A673 (cell line): Measurements from ENCODE around the gene ATP8B1. TPM values are rescaled to one million over a fixed set of nuclear protein-coding genes. Genes with fewer than 3 reads are reported as not detected.

ENCODE experiments used
- BruUV-seq: library from RNA; stranded (reverse); fragments of 400-500 nt; replicated peaks from 2 replicates; lab custom pipeline; 2021; lab: Mats Ljungman, UMichigan
- CTCF ChIA-PET: fragments of 300-600 bp; sonication (Branson Sonifier 250); formaldehyde crosslinking; loops from one replicate; lab custom pipeline; 2022; ENCODE audit warnings: antibody characterized with exemption; lab: Charles Lee
- POLR2A ChIA-PET: fragments of 300-600 bp; sonication (Branson Sonifier 250); formaldehyde crosslinking; loops from one replicate; lab custom pipeline; 2022; ENCODE audit warnings: antibody characterized with exemption; ENCODE audit not compliant: low non-redundant PET; lab: Charles Lee
- DNase-seq: peaks from one replicate; pipeline ENCODE4 v3.0.0-alpha.2; 2015; ENCODE audit warnings: low spot score
- H3K27ac ChIP-seq: fragments of 200-600 bp; sonication (generic); 2 replicates; pipeline ENCODE4 v1.5.1; 2016; ENCODE audit warnings: mixed run types, low read depth, mild to moderate bottlenecking, mixed read lengths, antibody characterized with exemption, low read length; ENCODE audit not compliant: poor library complexity, severe bottlenecking
- H3K27me3 ChIP-seq: fragments of 200-600 bp; sonication (generic); replicated peaks from 2 replicates; pipeline ENCODE4 v1.6.1; 2017; ENCODE audit warnings: mixed run types, low read depth, mild to moderate bottlenecking, mixed read lengths, antibody characterized with exemption, low read length; ENCODE audit not compliant: insufficient read depth, poor library complexity
- H3K36me3 ChIP-seq: fragments of 200-600 bp; sonication (generic); 2 replicates; pipeline ENCODE4 v1.6.1; 2016; ENCODE audit warnings: mixed run types, mild to moderate bottlenecking, mixed read lengths, antibody characterized with exemption, low read length; ENCODE audit not compliant: insufficient read depth, poor library complexity, severe bottlenecking
- H3K4me1 ChIP-seq: fragments of 200-600 bp; sonication (generic); 2 replicates; pipeline ENCODE4 v1.6.1; 2017; ENCODE audit warnings: mixed run types, mild to moderate bottlenecking, mixed read lengths, antibody characterized with exemption, low read length; ENCODE audit not compliant: insufficient read depth, poor library complexity, severe bottlenecking
- H3K4me3 ChIP-seq: fragments of 200-600 bp; sonication (generic); 2 replicates; pipeline ENCODE4 v1.5.1; 2016; ENCODE audit warnings: low read depth, mixed run types, mild to moderate bottlenecking, mixed read lengths, low read length; ENCODE audit not compliant: poor library complexity, severe bottlenecking
- H3K9me3 ChIP-seq: fragments of 200-600 bp; sonication (generic); 2 replicates; pipeline ENCODE4 v1.6.1; 2016; ENCODE audit warnings: mixed run types, low read depth, mild to moderate bottlenecking, mixed read lengths, antibody characterized with exemption, low read length; ENCODE audit not compliant: poor library complexity, severe bottlenecking
- EZH2 ChIP-seq: fragments of 200-600 bp; sonication (generic); IDR thresholded peaks from 2 replicates; pipeline ENCODE4 v1.6.1; 2017; ENCODE audit warnings: borderline replicate concordance, low read depth, mild to moderate bottlenecking, mixed read lengths, antibody characterized with exemption, low read length; ENCODE audit not compliant: poor library complexity, severe bottlenecking
- intact Hi-C: fragments of 100-400 bp; cut with micrococcal nuclease; formaldehyde crosslinking; loops from one replicate; pipeline ENCODE4 v1.10.0; 2022; ENCODE audit not compliant: unreplicated experiment
- total RNA-seq: library from RNA; stranded (reverse); gene quantifications from 2 replicates; pipeline ENCODE4 v1.2.3, GENCODE V29; 2021
- TF ChIP-seq, protein P1 (sequence below): fragments of 300-800, 200-600 bp; sonication (generic); conservative IDR thresholded peaks from 2 replicates; pipeline ENCODE4 v1.5.1; 2017; ENCODE audit warnings: low read depth, mild to moderate bottlenecking, antibody characterized with exemption, low read length, moderate library complexity, mixed read lengths

The ATP8B1 gene
- total RNA-seq, 1 experiment from 2014 or later = 35.6 TPM

DNA sequence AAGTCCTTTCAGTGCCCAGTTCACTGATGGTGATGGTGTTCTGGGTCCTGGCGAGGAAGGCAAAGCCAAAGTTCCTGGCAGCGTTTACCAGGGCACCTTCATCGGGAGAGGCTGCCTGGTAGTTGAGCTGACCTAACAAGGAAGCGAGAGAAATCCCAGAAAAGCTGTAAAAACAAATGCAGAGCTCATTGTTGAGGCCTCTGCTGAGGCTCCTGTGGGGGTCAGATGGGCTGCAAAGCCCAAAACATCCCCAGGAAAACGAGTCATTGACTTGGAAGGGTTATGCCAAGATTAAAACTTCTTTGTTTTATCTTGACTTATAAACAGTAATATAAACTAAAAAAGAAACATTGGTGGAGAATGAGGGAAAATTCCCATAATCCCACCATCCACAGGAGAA lies 128.2 kb downstream of the ATP8B1 start:
- Histone ChIP-seq H3K4me1 (no peaks in the 10 kb centered on the region), H3K36me3 (peaks cover 53% of the 10 kb centered on the region), H3K9me3 (peaks cover 4% of the 10 kb centered on the region), H3K27me3 (no peaks in the 10 kb centered on the region), H3K27ac (no peak overlapping the region), H3K4me3 (no peak overlapping the region)
- ChIA-PET POLR2A (no interaction called here), CTCF (no interaction called here)
- BruUV-seq = no TSS peak
- DNase-seq = no peak
- TF ChIP-seq, protein P1, sequence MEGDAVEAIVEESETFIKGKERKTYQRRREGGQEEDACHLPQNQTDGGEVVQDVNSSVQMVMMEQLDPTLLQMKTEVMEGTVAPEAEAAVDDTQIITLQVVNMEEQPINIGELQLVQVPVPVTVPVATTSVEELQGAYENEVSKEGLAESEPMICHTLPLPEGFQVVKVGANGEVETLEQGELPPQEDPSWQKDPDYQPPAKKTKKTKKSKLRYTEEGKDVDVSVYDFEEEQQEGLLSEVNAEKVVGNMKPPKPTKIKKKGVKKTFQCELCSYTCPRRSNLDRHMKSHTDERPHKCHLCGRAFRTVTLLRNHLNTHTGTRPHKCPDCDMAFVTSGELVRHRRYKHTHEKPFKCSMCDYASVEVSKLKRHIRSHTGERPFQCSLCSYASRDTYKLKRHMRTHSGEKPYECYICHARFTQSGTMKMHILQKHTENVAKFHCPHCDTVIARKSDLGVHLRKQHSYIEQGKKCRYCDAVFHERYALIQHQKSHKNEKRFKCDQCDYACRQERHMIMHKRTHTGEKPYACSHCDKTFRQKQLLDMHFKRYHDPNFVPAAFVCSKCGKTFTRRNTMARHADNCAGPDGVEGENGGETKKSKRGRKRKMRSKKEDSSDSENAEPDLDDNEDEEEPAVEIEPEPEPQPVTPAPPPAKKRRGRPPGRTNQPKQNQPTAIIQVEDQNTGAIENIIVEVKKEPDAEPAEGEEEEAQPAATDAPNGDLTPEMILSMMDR = no peak
- no peak for TF ChIP-seq EZH2
- intact Hi-C loops = no loop called here

DNA sequence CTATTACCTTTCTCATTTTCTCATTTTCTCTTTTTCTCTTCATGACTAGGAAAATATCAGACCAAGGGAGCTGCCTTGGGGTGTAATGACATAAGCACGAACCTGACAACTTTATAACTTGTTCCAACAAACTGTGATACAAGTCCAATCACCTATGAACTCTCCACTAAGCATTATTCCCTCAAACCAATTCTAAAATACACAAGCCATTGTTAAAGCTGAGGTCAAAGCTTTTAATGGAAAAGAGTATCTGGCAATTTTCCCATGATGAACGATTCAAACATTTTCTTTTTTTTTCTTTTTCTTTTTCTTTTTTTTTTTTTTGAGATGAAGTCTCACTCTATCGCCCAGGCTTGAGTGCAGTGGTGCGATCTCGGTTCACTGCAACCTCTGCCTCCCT lies 133.1 kb downstream of the ATP8B1 start:
- ChIA-PET CTCF (no interaction called here), POLR2A (no interaction called here)
- H3K36me3 ChIP-seq = peaks cover 74% of the 10 kb centered on the region
- H3K27me3 ChIP-seq = no peaks in the 10 kb centered on the region
- DNase-seq = no peak
- H3K9me3 ChIP-seq = peaks cover 4% of the 10 kb centered on the region
- H3K4me3 ChIP-seq = no peak overlapping the region
- peaks cover 33% of the 10 kb centered on the region for H3K4me1 ChIP-seq
- TF ChIP-seq, protein P1 = no peak
- no peak for TF ChIP-seq EZH2
- intact Hi-C loops = no loop called here
- H3K27ac ChIP-seq = no peak overlapping the region
- no TSS peak for BruUV-seq

DNA sequence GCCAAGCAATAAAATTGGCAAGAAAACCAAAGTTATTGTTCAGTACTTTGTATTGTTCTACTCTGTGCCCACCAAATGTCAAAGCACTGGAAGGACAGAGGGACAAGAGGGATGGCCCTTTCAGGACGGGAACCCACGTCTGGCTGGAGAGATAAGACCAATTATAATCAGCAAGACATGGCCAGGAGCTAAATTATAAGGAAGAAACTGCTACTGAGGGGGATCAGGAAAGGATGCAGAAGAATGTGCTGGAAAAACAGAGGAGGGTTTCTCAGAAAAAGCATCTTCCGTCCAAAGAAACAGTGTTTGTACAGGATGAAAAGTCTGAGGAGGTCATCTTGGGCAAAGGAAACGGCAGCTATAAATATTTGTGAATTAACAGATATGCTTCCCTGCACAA lies 135.1 kb downstream of the ATP8B1 start:
- DNase-seq = no peak
- BruUV-seq = no TSS peak
- CTCF ChIA-PET = no interaction called here
- Histone ChIP-seq H3K36me3 (peaks cover 64% of the 10 kb centered on the region), H3K4me1 (peaks cover 36% of the 10 kb centered on the region), H3K4me3 (no peak overlapping the region), H3K27me3 (no peaks in the 10 kb centered on the region), H3K27ac (peak overlapping the region; percentile 22), H3K9me3 (peaks cover 1% of the 10 kb centered on the region)
- intact Hi-C loops = no loop called here
- no peak for TF ChIP-seq EZH2
- TF ChIP-seq, protein P1 = no peak
- POLR2A ChIA-PET = interaction anchor here (0.5 kb wide), 1 partner anchor 33 kb away, joined by 9 read pairs; no protein-coding TSS in a partner anchor
